ENCODE data around the gene PDE4D. TPM values are rescaled to one million over a fixed set of nuclear protein-coding genes. Genes with fewer than 3 reads are reported as not detected.
"Not testable (repeated sequence)": the region's sequence is repeated elsewhere in the genome, so short reads cannot be mapped to it uniquely, and the experiment has no call there.

PDE4D gene
- total RNA-seq, 1 experiment from 2014 or later, result 61.2 TPM

DNA sequence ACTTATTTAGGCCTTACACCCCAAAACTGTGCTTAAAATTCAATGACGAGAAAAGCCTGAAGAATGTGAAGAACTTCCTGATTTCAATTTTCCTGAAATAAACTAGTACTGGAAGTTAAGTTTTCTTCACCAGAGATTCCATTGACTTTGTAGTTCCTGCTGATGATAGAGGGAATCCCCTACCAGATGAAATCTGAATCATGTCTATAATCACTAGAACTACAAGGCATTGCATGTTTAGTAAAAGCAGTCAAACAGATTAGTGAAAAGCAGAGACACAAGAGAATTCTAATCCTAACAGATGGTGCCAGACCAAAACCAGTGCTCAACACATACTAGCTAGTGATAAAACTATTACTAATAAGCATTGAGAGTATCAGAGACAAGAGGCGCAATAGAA lies 130.0 kb downstream of the PDE4D start:
- no peaks in the 10 kb centered on the region for H3K4me1 ChIP-seq (ENCODE audit: low read length)
- H3K27me3 ChIP-seq (ENCODE audit: low read length), result no peaks in the 10 kb centered on the region
- H3K9ac ChIP-seq (ENCODE audit: low read length), result no peak overlapping the region
- DNase-seq, result no peak
- no peaks in the 10 kb centered on the region for H3K36me3 ChIP-seq (ENCODE audit: insufficient read depth, low read length)
- no peaks in the 10 kb centered on the region for H3K9me2 ChIP-seq (replicated peaks; ENCODE audit: insufficient read depth, low read length)
- 0 out of 2 replicates have a peak, but pooled peaks cover 4% of the 10 kb centered on the region for H4K20me1 ChIP-seq (ENCODE audit: insufficient read depth, low read depth, low read length)
- H3K79me2 ChIP-seq (ENCODE audit: low read length), result no peaks in the 10 kb centered on the region
- no peak overlapping the region for H2AFZ ChIP-seq (ENCODE audit: low read length)
- H3K4me3 ChIP-seq (ENCODE audit: low read length), result no peak overlapping the region
- no peaks in the 10 kb centered on the region for H3K9me3 ChIP-seq (ENCODE audit: low read length)
- H3K27ac ChIP-seq (ENCODE audit: low read length), result no peak overlapping the region
- no peak overlapping the region for H3K4me2 ChIP-seq (ENCODE audit: low read depth, low read length, poor library complexity, severe bottlenecking)

DNA sequence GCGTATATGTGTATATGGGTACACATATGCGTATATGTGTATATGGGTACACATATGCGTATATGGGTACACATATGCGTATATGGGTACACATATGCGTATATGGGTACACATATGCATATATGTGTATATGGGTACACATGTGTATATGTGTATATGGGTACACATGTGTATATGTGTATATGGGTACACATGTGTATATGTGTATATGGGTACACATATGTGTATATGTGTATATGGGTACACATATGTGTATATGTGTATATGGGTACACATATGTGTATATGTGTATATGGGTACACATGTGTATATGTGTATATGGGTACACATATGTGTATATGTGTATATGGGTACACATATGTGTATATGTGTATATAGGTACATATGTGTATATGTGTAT lies 131.3 kb downstream of the PDE4D start:
- H2AFZ ChIP-seq (ENCODE audit: low read length); H3K4me2 ChIP-seq (ENCODE audit: low read depth, low read length, poor library complexity, severe bottlenecking); H3K4me3 ChIP-seq (ENCODE audit: low read length); H3K27ac ChIP-seq (ENCODE audit: low read length); DNase-seq; H3K79me2 ChIP-seq (ENCODE audit: low read length); H3K9ac ChIP-seq (ENCODE audit: low read length); H4K20me1 ChIP-seq (ENCODE audit: insufficient read depth, low read depth, low read length); H3K36me3 ChIP-seq (ENCODE audit: insufficient read depth, low read length); H3K27me3 ChIP-seq (ENCODE audit: low read length); H3K9me2 ChIP-seq (replicated peaks; ENCODE audit: insufficient read depth, low read length); H3K9me3 ChIP-seq (ENCODE audit: low read length); H3K4me1 ChIP-seq (ENCODE audit: low read length): not testable (repeated sequence)

DNA sequence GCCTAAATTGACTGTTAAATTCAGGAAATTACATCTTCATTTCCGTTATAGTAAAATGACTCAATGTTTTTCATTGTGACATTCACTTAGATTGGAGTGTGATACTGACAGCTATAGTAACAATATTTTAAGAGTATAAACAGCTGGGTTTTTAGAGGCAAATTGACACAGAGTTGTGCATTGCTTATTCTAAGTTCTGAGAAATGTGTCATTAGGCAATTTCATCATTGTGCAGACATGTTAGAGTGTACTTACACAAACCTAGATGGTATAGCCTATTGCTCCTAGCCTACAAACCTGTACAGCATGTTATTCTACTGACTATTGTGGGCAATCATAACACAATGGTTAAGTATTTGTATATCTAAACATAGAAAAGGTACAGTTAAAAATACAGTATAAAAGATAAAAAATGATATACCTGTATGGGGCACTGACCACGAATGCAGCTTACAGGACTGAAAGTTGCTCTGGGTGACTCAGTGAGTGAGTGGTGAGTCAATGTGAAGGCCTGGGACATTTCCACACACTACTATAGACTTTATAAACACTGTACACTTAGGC lies 132.7 kb downstream of the PDE4D start:
- Histone ChIP-seq H3K27ac (ENCODE audit: low read length) (no peak overlapping the region), H4K20me1 (ENCODE audit: insufficient read depth, low read depth, low read length) (no peaks in the 10 kb centered on the region), H3K9me3 (ENCODE audit: low read length) (no peaks in the 10 kb centered on the region), H3K4me1 (ENCODE audit: low read length) (no peaks in the 10 kb centered on the region), H2AFZ (ENCODE audit: low read length) (no peak overlapping the region), H3K4me3 (ENCODE audit: low read length) (no peak overlapping the region), H3K27me3 (ENCODE audit: low read length) (no peaks in the 10 kb centered on the region), H3K9ac (ENCODE audit: low read length) (no peak overlapping the region), H3K4me2 (ENCODE audit: low read depth, low read length, poor library complexity, severe bottlenecking) (no peak overlapping the region), H3K36me3 (ENCODE audit: insufficient read depth, low read length) (no peaks in the 10 kb centered on the region), H3K79me2 (ENCODE audit: low read length) (no peaks in the 10 kb centered on the region), H3K9me2 (replicated peaks; ENCODE audit: insufficient read depth, low read length) (no peaks in the 10 kb centered on the region)
- no peak for DNase-seq

DNA sequence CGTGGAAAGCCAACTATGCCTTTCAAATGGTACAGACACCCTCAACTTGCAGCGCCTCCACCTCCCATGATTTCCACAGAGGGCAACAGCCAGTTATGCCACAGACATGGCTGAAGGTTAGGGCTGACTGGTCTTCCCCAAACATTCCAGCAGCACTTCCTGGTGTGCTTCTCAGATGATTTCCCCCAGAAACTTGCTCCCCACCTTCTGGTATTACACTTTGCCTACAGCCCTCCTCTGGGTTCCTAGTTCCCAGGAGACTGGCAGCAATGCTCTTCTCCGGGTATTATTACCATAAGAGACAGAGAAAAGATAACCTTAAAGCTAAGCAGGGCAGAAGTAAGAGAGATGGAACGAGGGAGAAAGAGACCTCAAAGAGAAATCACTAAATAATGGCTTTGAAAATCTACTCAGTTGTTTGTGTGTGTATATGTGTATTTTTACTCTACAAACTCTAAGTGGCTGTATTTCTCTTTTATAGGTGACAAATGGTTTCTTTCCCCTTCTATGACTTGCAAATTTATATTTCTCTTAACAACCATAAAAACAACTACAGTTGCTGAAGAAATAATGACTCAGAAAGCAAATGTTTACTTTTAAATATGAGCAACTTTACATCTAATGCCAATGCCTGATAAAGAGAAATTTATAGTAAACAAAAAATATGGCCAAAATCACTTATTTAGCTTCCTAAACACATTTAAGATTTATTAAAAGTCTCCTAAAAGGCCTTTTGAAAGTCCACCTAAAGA lies 133.8 kb downstream of the PDE4D start:
- H3K4me2 ChIP-seq (ENCODE audit: low read depth, low read length, poor library complexity, severe bottlenecking), result no peak overlapping the region
- H3K27ac ChIP-seq (ENCODE audit: low read length), result no peak overlapping the region
- no peaks in the 10 kb centered on the region for H3K4me1 ChIP-seq (ENCODE audit: low read length)
- no peak for DNase-seq
- no peaks in the 10 kb centered on the region for H3K79me2 ChIP-seq (ENCODE audit: low read length)
- H3K4me3 ChIP-seq (ENCODE audit: low read length), result no peak overlapping the region
- H4K20me1 ChIP-seq (ENCODE audit: insufficient read depth, low read depth, low read length), result no peaks in the 10 kb centered on the region
- no peaks in the 10 kb centered on the region for H3K36me3 ChIP-seq (ENCODE audit: insufficient read depth, low read length)
- no peaks in the 10 kb centered on the region for H3K9me3 ChIP-seq (ENCODE audit: low read length)
- H3K9ac ChIP-seq (ENCODE audit: low read length), result no peak overlapping the region
- no peaks in the 10 kb centered on the region for H3K9me2 ChIP-seq (replicated peaks; ENCODE audit: insufficient read depth, low read length)
- H2AFZ ChIP-seq (ENCODE audit: low read length), result no peak overlapping the region
- no peaks in the 10 kb centered on the region for H3K27me3 ChIP-seq (ENCODE audit: low read length)

DNA sequence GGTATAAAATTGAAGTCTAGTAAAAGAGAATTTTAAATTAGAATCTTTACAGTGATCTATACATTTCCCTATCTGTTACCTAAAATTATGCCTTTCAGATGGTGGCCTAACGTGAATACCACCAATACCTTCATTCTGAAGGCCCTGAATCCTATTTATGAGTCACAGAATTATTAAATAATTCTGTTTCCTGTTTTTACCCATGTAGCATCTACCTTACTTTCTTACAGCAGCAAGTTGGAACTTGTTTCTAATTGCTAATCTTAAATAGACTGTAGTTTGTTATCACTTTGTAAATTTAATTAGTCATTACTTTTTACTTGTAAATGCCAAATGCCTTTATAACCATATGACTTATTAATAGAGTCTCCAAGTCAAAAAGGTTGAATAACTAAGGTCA lies 135.0 kb downstream of the PDE4D start:
- Histone ChIP-seq H3K9ac (ENCODE audit: low read length) (no peak overlapping the region), H3K9me2 (replicated peaks; ENCODE audit: insufficient read depth, low read length) (no peaks in the 10 kb centered on the region), H4K20me1 (ENCODE audit: insufficient read depth, low read depth, low read length) (no peaks in the 10 kb centered on the region), H2AFZ (ENCODE audit: low read length) (no peak overlapping the region), H3K4me3 (ENCODE audit: low read length) (no peak overlapping the region), H3K27ac (ENCODE audit: low read length) (no peak overlapping the region), H3K27me3 (ENCODE audit: low read length) (no peaks in the 10 kb centered on the region), H3K9me3 (ENCODE audit: low read length) (no peaks in the 10 kb centered on the region), H3K4me1 (ENCODE audit: low read length) (no peaks in the 10 kb centered on the region), H3K36me3 (ENCODE audit: insufficient read depth, low read length) (no peaks in the 10 kb centered on the region), H3K79me2 (ENCODE audit: low read length) (no peaks in the 10 kb centered on the region), H3K4me2 (ENCODE audit: low read depth, low read length, poor library complexity, severe bottlenecking) (no peak overlapping the region)
- DNase-seq, result no peak

DNA sequence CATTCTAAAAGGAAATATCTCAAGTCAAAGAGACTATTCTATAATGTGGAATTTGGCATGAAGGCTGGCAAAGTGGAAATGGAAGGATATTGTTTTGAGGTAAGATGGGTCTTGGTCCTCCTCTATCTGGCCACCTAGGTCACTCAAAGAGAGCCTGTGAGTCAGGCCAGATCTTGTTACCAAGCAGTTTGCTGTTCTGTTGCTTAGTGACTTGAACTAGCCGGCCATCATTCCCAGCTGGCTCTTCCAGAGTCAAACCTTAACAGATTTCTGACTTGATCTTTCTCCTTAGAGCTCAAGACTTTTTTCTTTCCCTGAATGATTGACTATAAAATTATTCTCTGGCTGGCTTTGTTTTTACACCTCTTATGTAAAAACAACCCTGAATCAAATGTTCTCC lies 136.1 kb downstream of the PDE4D start:
- Histone ChIP-seq H3K9me3 (ENCODE audit: low read length) (no peaks in the 10 kb centered on the region), H4K20me1 (ENCODE audit: insufficient read depth, low read depth, low read length) (no peaks in the 10 kb centered on the region), H3K27me3 (ENCODE audit: low read length) (no peaks in the 10 kb centered on the region), H3K9ac (ENCODE audit: low read length) (no peak overlapping the region), H2AFZ (ENCODE audit: low read length) (no peak overlapping the region), H3K36me3 (ENCODE audit: insufficient read depth, low read length) (no peaks in the 10 kb centered on the region), H3K4me2 (ENCODE audit: low read depth, low read length, poor library complexity, severe bottlenecking) (no peak overlapping the region), H3K79me2 (ENCODE audit: low read length) (no peaks in the 10 kb centered on the region), H3K4me1 (ENCODE audit: low read length) (no peaks in the 10 kb centered on the region), H3K27ac (ENCODE audit: low read length) (no peak overlapping the region), H3K4me3 (ENCODE audit: low read length) (no peak overlapping the region), H3K9me2 (replicated peaks; ENCODE audit: insufficient read depth, low read length) (no peaks in the 10 kb centered on the region)
- DNase-seq, result no peak

DNA sequence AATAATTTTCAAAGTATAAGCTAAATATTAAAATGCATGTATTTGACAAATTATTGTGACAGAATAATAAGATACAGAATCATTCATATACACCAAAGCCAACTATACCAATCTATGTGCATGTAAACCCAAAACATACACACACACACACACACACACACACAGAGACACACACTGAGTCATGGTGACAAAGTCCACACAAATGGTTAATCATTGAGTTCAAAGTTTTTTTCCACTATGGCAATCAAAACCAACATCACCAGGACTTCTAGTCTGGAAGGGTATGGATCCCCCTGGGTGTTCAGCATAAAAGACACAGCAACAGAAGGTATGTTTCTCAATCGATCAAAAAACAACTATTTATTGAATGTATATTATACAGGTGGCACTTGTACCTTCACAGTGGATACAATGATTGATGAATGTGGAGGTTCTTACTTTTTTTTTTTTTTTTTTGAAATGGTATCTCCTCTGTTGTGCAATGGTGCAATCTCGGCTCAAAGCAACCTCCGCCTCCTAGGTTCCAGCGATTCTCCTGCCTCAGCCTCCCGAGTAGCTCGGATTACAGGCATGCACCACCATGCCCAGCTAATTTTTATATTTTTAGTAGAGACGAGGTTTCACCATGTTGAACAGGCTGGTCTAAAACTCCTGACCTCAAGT lies 137.0 kb downstream of the PDE4D start:
- Histone ChIP-seq H3K27me3 (ENCODE audit: low read length) (no peaks in the 10 kb centered on the region), H3K9me3 (ENCODE audit: low read length) (no peaks in the 10 kb centered on the region), H3K79me2 (ENCODE audit: low read length) (no peaks in the 10 kb centered on the region), H2AFZ (ENCODE audit: low read length) (no peak overlapping the region), H3K9ac (ENCODE audit: low read length) (no peak overlapping the region), H3K4me1 (ENCODE audit: low read length) (no peaks in the 10 kb centered on the region), H3K27ac (ENCODE audit: low read length) (no peak overlapping the region), H3K9me2 (replicated peaks; ENCODE audit: insufficient read depth, low read length) (no peaks in the 10 kb centered on the region), H3K4me3 (ENCODE audit: low read length) (no peak overlapping the region), H4K20me1 (ENCODE audit: insufficient read depth, low read depth, low read length) (0 out of 2 replicates have a peak, but pooled peaks cover 3% of the 10 kb centered on the region), H3K36me3 (ENCODE audit: insufficient read depth, low read length) (no peaks in the 10 kb centered on the region), H3K4me2 (ENCODE audit: low read depth, low read length, poor library complexity, severe bottlenecking) (no peak overlapping the region)
- DNase-seq, result no peak

DNA sequence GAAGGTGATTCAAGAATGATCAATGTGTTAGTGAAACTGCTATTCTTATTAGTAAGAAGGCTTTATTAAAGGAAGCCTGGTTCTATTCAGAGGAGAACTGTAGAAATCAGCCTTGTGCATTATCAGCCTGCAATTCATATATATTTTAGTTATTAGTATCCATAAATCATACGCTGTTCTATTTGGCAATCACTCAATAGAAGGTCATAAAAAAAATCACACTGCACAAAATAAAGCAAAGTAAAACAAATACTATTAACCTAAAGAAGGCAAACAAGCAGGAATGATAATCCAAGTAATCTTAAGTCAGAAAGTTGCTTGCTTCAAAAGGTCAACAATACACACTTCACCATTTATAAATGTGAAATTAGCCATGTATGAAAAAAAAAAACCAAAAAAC lies 138.1 kb downstream of the PDE4D start:
- Histone ChIP-seq H3K4me1 (ENCODE audit: low read length) (no peaks in the 10 kb centered on the region), H3K4me2 (ENCODE audit: low read depth, low read length, poor library complexity, severe bottlenecking) (no peak overlapping the region), H3K9me3 (ENCODE audit: low read length) (no peaks in the 10 kb centered on the region), H2AFZ (ENCODE audit: low read length) (no peak overlapping the region), H4K20me1 (ENCODE audit: insufficient read depth, low read depth, low read length) (0 out of 2 replicates have a peak, but pooled peaks cover 3% of the 10 kb centered on the region), H3K27ac (ENCODE audit: low read length) (no peak overlapping the region), H3K4me3 (ENCODE audit: low read length) (no peak overlapping the region), H3K9me2 (replicated peaks; ENCODE audit: insufficient read depth, low read length) (no peaks in the 10 kb centered on the region), H3K36me3 (ENCODE audit: insufficient read depth, low read length) (no peaks in the 10 kb centered on the region), H3K27me3 (ENCODE audit: low read length) (no peaks in the 10 kb centered on the region), H3K79me2 (ENCODE audit: low read length) (no peaks in the 10 kb centered on the region), H3K9ac (ENCODE audit: low read length) (no peak overlapping the region)
- DNase-seq, result no peak

Measured in Karpas-422 (cell line).